Hepatocyte (in vitro differentiated cells): ENCODE measurements around the gene NUP54.

Experiments
- EZH2 ChIP-seq: fragments of 200-600 bp; sonication (generic); IDR thresholded peaks from 2 replicates; pipeline ENCODE4 v1.6.1; 2016; ENCODE audit warnings: antibody characterized with exemption, mild to moderate bottlenecking, borderline replicate concordance
- EZH2phosphoT487 ChIP-seq: fragments of 200-600 bp; sonication (generic); IDR thresholded peaks from one replicate; pipeline ENCODE4 v1.6.1; 2018; ENCODE audit warnings: antibody characterized with exemption, mild to moderate bottlenecking, low read depth, moderate library complexity; ENCODE audit not compliant: unreplicated experiment, severe bottlenecking
- TF ChIP-seq, protein P1 (sequence below): fragments of 200-600 bp; sonication (generic); IDR thresholded peaks from 2 replicates; pipeline ENCODE4 v1.5.1; 2016; ENCODE audit warnings: antibody characterized with exemption, mild to moderate bottlenecking; ENCODE audit not compliant: poor library complexity

GRCh38 chr4:76153356-76153755 lies 5.2 kb upstream of the NUP54 start:
- TF ChIP-seq, protein P1, sequence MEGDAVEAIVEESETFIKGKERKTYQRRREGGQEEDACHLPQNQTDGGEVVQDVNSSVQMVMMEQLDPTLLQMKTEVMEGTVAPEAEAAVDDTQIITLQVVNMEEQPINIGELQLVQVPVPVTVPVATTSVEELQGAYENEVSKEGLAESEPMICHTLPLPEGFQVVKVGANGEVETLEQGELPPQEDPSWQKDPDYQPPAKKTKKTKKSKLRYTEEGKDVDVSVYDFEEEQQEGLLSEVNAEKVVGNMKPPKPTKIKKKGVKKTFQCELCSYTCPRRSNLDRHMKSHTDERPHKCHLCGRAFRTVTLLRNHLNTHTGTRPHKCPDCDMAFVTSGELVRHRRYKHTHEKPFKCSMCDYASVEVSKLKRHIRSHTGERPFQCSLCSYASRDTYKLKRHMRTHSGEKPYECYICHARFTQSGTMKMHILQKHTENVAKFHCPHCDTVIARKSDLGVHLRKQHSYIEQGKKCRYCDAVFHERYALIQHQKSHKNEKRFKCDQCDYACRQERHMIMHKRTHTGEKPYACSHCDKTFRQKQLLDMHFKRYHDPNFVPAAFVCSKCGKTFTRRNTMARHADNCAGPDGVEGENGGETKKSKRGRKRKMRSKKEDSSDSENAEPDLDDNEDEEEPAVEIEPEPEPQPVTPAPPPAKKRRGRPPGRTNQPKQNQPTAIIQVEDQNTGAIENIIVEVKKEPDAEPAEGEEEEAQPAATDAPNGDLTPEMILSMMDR: no peak
- TF ChIP-seq EZH2 (no peak), EZH2phosphoT487 (no peak)
